Suprapubic skin (tissue), 4 donors: ENCODE data around the gene PMF1. TPM values are rescaled to one million over a fixed set of nuclear protein-coding genes. Genes with fewer than 3 reads are reported as not detected.

Experiments
- DNase-seq, 2 donors: peaks; one replicate each; pipeline ENCODE4 v3.0.0-alpha.2; 2019; ENCODE audit warnings: low spot score in 2 of 2
- H3K27ac ChIP-seq: fragments of 200-600 bp; sonication (generic); one replicate; pipeline ENCODE4 v1.5.1; 2019
- H3K27me3 ChIP-seq: fragments of 200-600 bp; sonication (generic); one replicate; pipeline ENCODE4 v1.5.1; 2019
- H3K36me3 ChIP-seq: fragments of 200-600 bp; sonication (generic); one replicate; pipeline ENCODE4 v1.5.1; 2019
- H3K4me1 ChIP-seq: fragments of 200-600 bp; sonication (generic); one replicate; pipeline ENCODE4 v1.5.1; 2019
- H3K4me3 ChIP-seq: fragments of 200-600 bp; sonication (generic); one replicate; pipeline ENCODE4 v1.5.1; 2019; ENCODE audit warnings: mild to moderate bottlenecking
- H3K9me3 ChIP-seq: fragments of 200-600 bp; sonication (generic); one replicate; pipeline ENCODE4 v1.5.1; 2019
- CTCF ChIP-seq, 2 donors: fragments of 200-600 bp in 1 of 2; fragments of 450-650 bp in 1 of 2; sonication (generic) in 1 of 2; IDR thresholded peaks; one replicate each; pipeline ENCODE4 v1.5.1; 2016 to 2019; ENCODE audit warnings: antibody characterized with exemption in 2 of 2, mild to moderate bottlenecking in 1 of 2, moderate library complexity in 1 of 2
- EP300 ChIP-seq: sonication (generic); formaldehyde crosslinking; IDR thresholded peaks from one replicate; pipeline ENCODE4 v1.6.1; 2017; ENCODE audit warnings: antibody characterized with exemption
- POLR2A ChIP-seq, 2 donors: fragments of 450-650 bp; IDR thresholded peaks; one replicate each; pipeline ENCODE4 v1.6.1; 2017; ENCODE audit warnings: antibody characterized with exemption in 2 of 2, mild to moderate bottlenecking in 2 of 2, moderate library complexity in 2 of 2
- POLR2AphosphoS5 ChIP-seq, 3 donors: sonication (generic); formaldehyde crosslinking; IDR thresholded peaks; one replicate each; pipeline ENCODE4 v1.6.1; 2017; ENCODE audit warnings: antibody characterized with exemption in 3 of 3
- WGBS: methylation state at CpG from one replicate; pipeline ENCODE4 v1.1.5; 2018; 5-methylcytosine and 5-hydroxymethylcytosine counted together
- total RNA-seq, 4 donors: library from RNA; depleted of rRNA; stranded (reverse); fragments of >200 nt; gene quantifications; one replicate each; pipeline ENCODE4 v1.1.0, GENCODE V29; 2016

PMF1 gene
- total RNA-seq, 4 donors from 2014 or later: 42.7 to 74.3 (median 70.1) TPM

DNA sequence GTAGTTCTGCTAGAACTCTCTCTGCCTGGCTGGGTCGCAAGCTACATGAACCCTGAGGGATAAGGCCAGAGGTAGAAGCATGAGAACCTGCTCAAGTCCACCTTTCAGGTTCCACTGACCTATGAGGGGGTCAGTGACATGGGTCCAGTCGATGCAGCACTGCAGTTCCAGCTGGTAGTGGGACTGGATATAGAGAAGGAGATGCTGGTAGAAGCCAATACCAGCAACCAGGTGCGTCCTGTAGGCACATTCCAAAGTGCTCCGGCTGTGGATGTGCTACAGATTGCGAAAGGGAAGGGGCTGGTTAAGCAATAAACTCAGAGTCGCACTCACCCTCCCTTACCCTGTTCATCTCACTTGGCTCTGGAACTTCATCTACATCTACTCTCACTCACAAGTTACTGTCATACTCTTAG, 64.2 kb downstream of the PMF1 start:
- H3K4me1 ChIP-seq: peaks cover 15% of the 10 kb centered on the region
- WGBS: 61% methylated on average over 6 of the region's 6 CpGs
- H3K4me3 ChIP-seq: no peak overlapping the region
- TF ChIP-seq POLR2A (IDR thresholded peaks at IDR 0.05): no peak
- no peak for TF ChIP-seq POLR2AphosphoS5 (IDR thresholded peaks at IDR 0.05)
- peaks cover 69% of the 10 kb centered on the region for H3K36me3 ChIP-seq
- H3K27ac ChIP-seq: no peak overlapping the region
- DNase-seq: no peak
- no peaks in the 10 kb centered on the region for H3K27me3 ChIP-seq
- H3K9me3 ChIP-seq: no peaks in the 10 kb centered on the region

- H3K9me3 ChIP-seq: no peaks in the 10 kb centered on the region
- no peak overlapping the region for H3K4me3 ChIP-seq
- H3K27ac ChIP-seq: no peak overlapping the region
- H3K27me3 ChIP-seq: no peaks in the 10 kb centered on the region
- no peak for DNase-seq
- H3K36me3 ChIP-seq: peaks cover 40% of the 10 kb centered on the region
- TF ChIP-seq CTCF (IDR thresholded peaks at IDR 0.05) (no peak), POLR2A (IDR thresholded peaks at IDR 0.05) (no peak)
- WGBS: 89% methylated on average over 3 of the region's 3 CpGs
- H3K4me1 ChIP-seq: peaks cover 28% of the 10 kb centered on the region
Measured at GRCh38 chr1:156279837-156280236, 67.0 kb downstream of the PMF1 start.

DNA sequence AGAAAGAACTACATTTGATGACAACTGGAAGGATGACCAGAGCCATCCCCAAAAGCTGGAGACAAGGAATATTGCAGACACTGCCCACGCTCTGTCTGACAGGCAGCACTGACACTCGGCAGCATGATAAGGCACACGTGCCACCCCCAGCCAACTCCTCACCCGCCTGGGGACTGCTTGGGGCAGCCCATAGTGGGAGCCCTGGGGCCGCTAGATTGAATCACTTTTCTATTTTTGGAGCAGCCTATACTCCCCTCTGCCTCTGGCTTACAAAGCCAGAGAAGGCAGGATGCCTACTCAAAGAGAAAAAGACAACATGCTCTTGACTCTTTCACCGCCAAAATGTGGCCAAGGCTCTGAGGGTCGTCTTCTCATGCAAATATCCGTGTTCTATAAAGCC, 68.5 kb downstream of the PMF1 start:
- 18% methylated on average over 8 of the region's 8 CpGs for WGBS
- H3K4me1 ChIP-seq: peaks cover 43% of the 10 kb centered on the region
- peak overlapping the region; percentile 86 for H3K4me3 ChIP-seq
- no peaks in the 10 kb centered on the region for H3K27me3 ChIP-seq
- DNase-seq: no peak
- no peaks in the 10 kb centered on the region for H3K9me3 ChIP-seq
- peaks cover 36% of the 10 kb centered on the region for H3K36me3 ChIP-seq
- no peak overlapping the region for H3K27ac ChIP-seq
- no peak for TF ChIP-seq CTCF (IDR thresholded peaks at IDR 0.05)
- no peak for TF ChIP-seq POLR2AphosphoS5 (IDR thresholded peaks at IDR 0.05)
- TF ChIP-seq POLR2A (IDR thresholded peaks at IDR 0.05): no peak
- TF ChIP-seq EP300: no peak

DNA sequence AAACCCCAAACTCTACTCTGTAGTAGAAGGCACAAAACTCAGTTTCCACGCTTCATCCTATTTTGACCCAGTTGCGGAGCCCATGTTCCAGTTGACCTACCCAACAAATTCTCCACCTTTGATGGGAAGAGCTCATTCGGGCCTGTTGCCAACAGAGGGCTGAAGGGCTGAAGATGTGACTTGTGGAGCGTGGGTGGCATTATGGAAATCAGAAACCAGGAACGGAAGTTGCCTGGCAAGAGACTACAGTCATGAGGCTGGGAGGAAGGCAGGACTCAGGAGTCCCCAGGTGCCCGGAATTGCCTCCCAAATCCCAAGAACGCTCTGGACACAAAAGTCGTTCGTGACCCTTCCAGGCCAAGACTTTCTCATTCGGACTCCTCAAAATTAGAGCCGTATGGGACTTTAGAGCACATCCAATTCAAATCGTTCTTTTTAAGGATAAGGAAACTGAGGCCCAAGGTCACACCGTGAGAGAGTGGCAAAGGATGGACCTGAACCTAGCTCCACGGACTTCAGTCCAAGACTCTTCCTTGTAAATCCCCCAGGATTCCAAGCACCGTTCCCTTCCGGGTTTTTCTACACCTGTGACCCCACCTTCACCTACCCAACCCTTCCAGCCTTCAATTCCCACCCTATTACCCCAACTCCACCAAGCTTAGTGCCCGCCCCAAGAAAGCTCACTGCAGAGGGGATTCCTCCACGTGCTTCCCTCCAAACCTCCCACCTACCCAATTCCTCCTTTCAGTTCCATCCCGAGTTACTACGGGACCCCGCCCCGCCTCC, 69.1 kb downstream of the PMF1 start:
- 8% methylated on average over 22 of the region's 22 CpGs for WGBS
- Histone ChIP-seq H3K4me3 (peak overlapping the region; percentile 86), H3K27ac (peak overlapping the region; percentile 94), H3K4me1 (peaks cover 43% of the 10 kb centered on the region), H3K27me3 (no peaks in the 10 kb centered on the region), H3K9me3 (no peaks in the 10 kb centered on the region), H3K36me3 (peaks cover 34% of the 10 kb centered on the region)
- TF ChIP-seq EP300 (no peak), CTCF (IDR thresholded peaks at IDR 0.05) (no peak), POLR2A (IDR thresholded peaks at IDR 0.05) (no peak), POLR2AphosphoS5 (IDR thresholded peaks at IDR 0.05) (no peak)
- DNase-seq: no peak

DNA sequence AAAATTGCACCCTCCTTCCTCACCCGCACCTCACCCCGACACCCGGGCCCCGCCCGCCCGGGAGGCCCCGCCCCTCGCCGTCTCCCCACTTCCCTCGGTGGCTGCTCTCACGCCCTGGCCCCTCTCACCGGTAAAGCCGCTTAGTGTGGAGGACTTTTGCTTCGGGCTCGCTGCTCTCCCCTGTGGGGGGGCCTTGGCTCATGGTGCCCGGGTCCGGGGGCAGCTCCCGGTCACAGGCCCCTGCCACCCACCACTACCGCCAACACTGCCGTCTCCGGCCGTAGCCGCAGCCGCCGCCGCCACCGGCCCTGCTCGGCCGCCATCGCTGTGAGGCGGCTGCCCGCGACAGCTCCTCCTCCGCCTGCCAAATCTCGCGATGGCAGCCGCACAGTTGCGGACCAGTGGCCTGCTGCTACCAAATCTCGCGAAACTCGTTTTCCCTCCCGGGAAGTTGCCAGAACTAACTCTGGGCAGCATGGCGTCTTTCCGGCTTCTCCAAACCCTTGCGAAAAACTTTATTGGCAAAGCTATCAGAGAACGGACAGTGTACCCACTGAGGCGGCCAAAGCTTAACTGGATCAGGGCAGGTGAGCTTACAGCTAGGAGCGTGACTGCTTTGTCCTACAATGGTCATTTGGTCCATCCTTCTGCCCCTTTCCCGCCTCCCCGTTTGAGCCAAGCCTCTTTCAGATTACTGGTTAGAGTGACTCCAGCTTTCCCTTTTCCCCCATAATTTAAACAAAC, 69.8 kb downstream of the PMF1 start, which contains the start of gene SMG5:
SMG5 (minus strand) TSS at position 347 of the 744 bp plus-strand sequence; CDS start at position 202, 145 bp downstream.
- WGBS: 0% methylated on average over 22 of the region's 50 CpGs
- Histone ChIP-seq H3K27ac (peak within 1 kb of the TSS; percentile 94), H3K36me3 (peaks cover 28% of the 10 kb centered on the region), H3K4me1 (peaks cover 43% of the 10 kb centered on the region), H3K9me3 (no peaks in the 10 kb centered on the region), H3K27me3 (no peaks in the 10 kb centered on the region), H3K4me3 (peak within 1 kb of the TSS; percentile 86)
- DNase-seq: peak; percentile 97
- TF ChIP-seq POLR2A (IDR thresholded peaks at IDR 0.05) (peak; percentile 79 to 89), POLR2AphosphoS5 (IDR thresholded peaks at IDR 0.05) (peak; percentile 57 to 94 (median 81)), CTCF (IDR thresholded peaks at IDR 0.05) (no peak)
